ENCODE data around the gene INMT. TPM values are rescaled to one million over a fixed set of nuclear protein-coding genes. Genes with fewer than 3 reads are reported as not detected.

INMT gene
- total and polyA plus RNA-seq, 2 experiments from 2014 or later = 0.79 to 1.1 TPM

DNA sequence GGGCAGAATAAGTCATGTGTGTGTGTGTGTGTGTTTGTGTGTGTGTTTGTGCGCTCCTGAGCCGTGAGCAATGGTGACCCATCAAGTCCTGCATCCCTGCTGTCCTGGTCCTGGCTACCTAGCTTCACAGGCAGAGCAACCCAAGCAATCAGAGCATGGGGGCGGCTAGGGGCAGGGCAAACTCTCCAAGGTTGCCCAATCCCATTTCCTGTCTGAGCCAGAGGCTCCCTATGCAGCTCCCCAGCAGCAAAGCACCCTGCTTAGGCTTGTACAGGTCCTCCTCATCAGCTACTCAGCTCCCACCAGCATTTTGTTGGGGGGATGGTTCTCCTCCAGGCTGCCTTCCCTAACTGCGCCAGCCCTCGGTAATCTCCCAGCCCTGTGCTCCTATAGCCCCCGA lies 38.5 kb upstream of the INMT start:
- Histone ChIP-seq H3K79me2 (replicated peaks; ENCODE audit: insufficient read depth) (no peaks in the 10 kb centered on the region), H4K20me1 (replicated peaks; ENCODE audit: insufficient read depth) (no peaks in the 10 kb centered on the region), H2AFZ (no peak overlapping the region), H3K4me3 (no peak overlapping the region), H3K27ac (ENCODE audit: low read depth) (no peak overlapping the region), H3K27me3 (ENCODE audit: insufficient read depth) (no peaks in the 10 kb centered on the region), H3K36me3 (ENCODE audit: insufficient read depth) (0 out of 2 replicates have a peak, but pooled peaks cover 5% of the 10 kb centered on the region), H3K4me1 (ENCODE audit: insufficient read depth) (no peaks in the 10 kb centered on the region; the same call in 1 of the 2 replicates), H3K4me2 (no peak overlapping the region), H3F3A (replicated peaks; ENCODE audit: low read depth) (no peaks in the 10 kb centered on the region), H3K9me2 (ENCODE audit: insufficient read depth) (no peaks in the 10 kb centered on the region; the same call in 1 of the 2 replicates)
- peaks cover 14% of the 10 kb centered on the region for H3K9me3 Mint-ChIP-seq
- H3K36me3 Mint-ChIP-seq (ENCODE audit: low read depth) = peaks cover 12% of the 10 kb centered on the region
- no peak for DNase-seq (ENCODE audit: low spot score)
- peaks cover 4% of the 10 kb centered on the region for H3K27me3 Mint-ChIP-seq (ENCODE audit: insufficient read depth, low read depth, poor library complexity)
- H3K4me1 Mint-ChIP-seq = peaks cover 9% of the 10 kb centered on the region
- TF ChIP-seq ZNF462 (CRISPR knock-in tag; IDR thresholded peaks at IDR 0.05) (no peak), POLR2AphosphoS5 (IDR thresholded peaks at IDR 0.05; ENCODE audit: low read depth) (no peak), STAT1 (IDR thresholded peaks at IDR 0.05; ENCODE audit: unreplicated experiment) (no peak), CREB1 (CRISPR knock-in tag; IDR thresholded peaks at IDR 0.05; ENCODE audit: low read depth) (no peak)
- H3K27ac Mint-ChIP-seq = no peak overlapping the region
- ATAC-seq = no peak; the same call in 2 of the 3 replicates
- no peak overlapping the region for H3K4me3 Mint-ChIP-seq

GRCh38 chr7:30714129-30714528 lies 37.8 kb upstream of the INMT start:
- Mint-ChIP-seq H3K9me3 (peaks cover 22% of the 10 kb centered on the region), H3K4me1 (peaks cover 7% of the 10 kb centered on the region), H3K36me3 (ENCODE audit: low read depth) (peaks cover 18% of the 10 kb centered on the region), H3K27me3 (ENCODE audit: insufficient read depth, low read depth, poor library complexity) (peaks cover 5% of the 10 kb centered on the region), H3K4me3 (no peak overlapping the region), H3K27ac (no peak overlapping the region)
- no peaks in the 10 kb centered on the region for H3F3A ChIP-seq (replicated peaks; ENCODE audit: low read depth)
- no peak overlapping the region for H2AFZ ChIP-seq
- no peaks in the 10 kb centered on the region for H3K79me2 ChIP-seq (replicated peaks; ENCODE audit: insufficient read depth)
- no peaks in the 10 kb centered on the region; the same call in 1 of the 2 replicates for H3K9me2 ChIP-seq (ENCODE audit: insufficient read depth)
- no peak overlapping the region for H3K27ac ChIP-seq (ENCODE audit: low read depth)
- no peaks in the 10 kb centered on the region for H3K4me1 ChIP-seq (ENCODE audit: insufficient read depth)
- H3K27me3 ChIP-seq (ENCODE audit: insufficient read depth) = no peaks in the 10 kb centered on the region
- no peak overlapping the region for H3K4me2 ChIP-seq
- DNase-seq (ENCODE audit: low spot score) (no peak), ATAC-seq (no peak)
- H3K36me3 ChIP-seq (ENCODE audit: insufficient read depth) = 0 out of 2 replicates have a peak, but pooled peaks cover 5% of the 10 kb centered on the region
- no peaks in the 10 kb centered on the region for H4K20me1 ChIP-seq (replicated peaks; ENCODE audit: insufficient read depth)
- no peak overlapping the region for H3K4me3 ChIP-seq
- TF ChIP-seq ZNF331 (CRISPR knock-in tag; IDR thresholded peaks at IDR 0.05; ENCODE audit: low read depth) (no peak), ZNF114 (CRISPR knock-in tag; IDR thresholded peaks at IDR 0.05) (no peak), CREB1 (CRISPR knock-in tag; IDR thresholded peaks at IDR 0.05; ENCODE audit: low read depth) (no peak), CTCF (conservative IDR thresholded peaks at IDR 0.05; ENCODE audit: low read depth in 2 of 2) (no peak), JUNB (IDR thresholded peaks at IDR 0.05; ENCODE audit: unreplicated experiment) (no peak)

All from GM23338 (cell line).